Erythroblast (primary cell): ENCODE measurements around the gene CENPC.

Source experiments
- GATA1 ChIP-seq: IDR thresholded peaks from 2 replicates; pipeline ENCODE4 v1.6.1; 2011; ENCODE audit warnings: low read depth, mild to moderate bottlenecking, control low read depth, low read length, moderate library complexity
- POLR2A ChIP-seq: IDR thresholded peaks from 2 replicates; pipeline ENCODE4 v1.6.1; 2011; ENCODE audit warnings: mild to moderate bottlenecking, low read length

DNA sequence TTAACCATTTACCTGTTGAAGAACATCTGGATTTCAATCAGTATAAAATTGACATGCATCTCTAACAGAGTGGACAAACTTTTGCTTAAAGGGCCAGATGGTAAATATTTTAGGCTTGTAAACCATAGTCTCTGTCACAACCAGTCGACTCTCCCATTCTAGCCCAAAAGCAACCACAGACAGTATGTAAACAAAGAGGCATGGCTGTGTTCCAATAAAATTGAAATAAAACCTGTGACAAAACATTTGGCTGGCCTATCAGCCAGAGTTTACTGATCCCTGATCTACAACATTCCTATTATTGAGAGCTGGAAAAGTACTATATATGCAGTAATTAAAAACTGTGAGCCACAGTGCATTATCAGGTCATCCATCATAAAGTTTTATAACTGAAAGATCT, 3.2 kb downstream of the CENPC start:
- TF ChIP-seq POLR2A, result no peak
- TF ChIP-seq GATA1, result no peak
